HG03045 (cell line): Measurements from ENCODE around the gene SLC29A1.
"Not testable (repeated sequence)": the region's sequence is repeated elsewhere in the genome, so short reads cannot be mapped to it uniquely, and the experiment has no call there.

Source experiments
- ATAC-seq: cut with Tn5 transposase; IDR thresholded peaks from one replicate; pipeline ENCODE4 v1.9.1; 2021; ENCODE audit warnings: mild to moderate bottlenecking, moderate library complexity; ENCODE audit not compliant: unreplicated experiment

The SLC29A1 gene

DNA sequence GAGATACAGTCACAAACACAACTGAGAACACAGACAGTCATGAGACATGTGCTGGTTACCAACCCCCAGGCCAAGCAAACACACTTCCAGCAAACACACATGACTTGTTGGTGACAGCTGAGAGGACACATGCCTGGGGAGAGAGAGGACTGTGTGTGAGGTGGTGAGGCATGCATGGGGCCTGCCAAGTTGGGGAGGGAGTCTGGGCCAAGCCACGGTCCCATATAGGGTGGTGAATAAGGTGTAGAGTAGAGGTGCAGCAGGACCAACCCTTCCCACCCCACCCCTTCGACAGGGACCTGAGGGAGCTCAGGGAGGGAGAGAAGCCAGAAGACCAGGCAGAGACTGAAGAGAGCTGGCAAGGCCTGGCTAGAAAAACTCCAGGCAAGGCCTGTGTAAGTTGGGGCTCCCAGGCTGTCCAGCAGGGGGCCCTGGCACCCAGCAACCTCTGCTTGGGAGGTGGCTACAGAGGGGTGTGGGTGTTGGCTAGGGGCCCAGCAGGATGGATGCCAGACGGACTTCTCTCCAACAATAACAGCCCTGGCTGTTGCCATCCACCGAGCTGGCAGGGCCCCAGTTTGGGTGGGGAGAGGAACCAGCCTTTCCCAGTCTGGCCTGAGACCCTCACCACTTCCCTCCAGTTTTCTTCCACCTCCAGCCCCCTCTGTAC is 2.0 kb upstream of the SLC29A1 start:
- no peak for ATAC-seq

DNA sequence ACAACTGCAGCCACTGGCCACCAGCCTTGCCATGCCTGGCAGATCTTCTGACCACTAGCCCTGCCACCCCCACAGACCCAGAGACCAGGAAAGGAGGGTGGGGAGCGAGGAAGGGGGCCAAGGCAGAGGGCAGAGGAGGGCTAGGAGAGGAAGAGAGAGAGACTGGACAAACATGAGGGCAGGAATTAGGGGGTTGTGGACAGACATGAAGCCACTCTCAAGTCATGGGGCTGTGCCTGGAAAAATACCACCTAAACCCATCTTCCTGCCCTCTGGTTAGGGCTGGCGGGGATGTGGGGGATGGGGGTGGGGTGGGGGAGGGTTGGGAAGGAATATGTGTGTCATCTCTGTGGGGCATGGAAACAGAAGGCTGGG is 1.4 kb upstream of the SLC29A1 start:
- no peak for ATAC-seq

GRCh38 chr6:44222486-44223318 is 693 bp upstream of the SLC29A1 start:
- ATAC-seq: no peak

GRCh38 chr6:44224029-44224964 is 902 bp downstream of the SLC29A1 start:
- ATAC-seq: no peak

DNA sequence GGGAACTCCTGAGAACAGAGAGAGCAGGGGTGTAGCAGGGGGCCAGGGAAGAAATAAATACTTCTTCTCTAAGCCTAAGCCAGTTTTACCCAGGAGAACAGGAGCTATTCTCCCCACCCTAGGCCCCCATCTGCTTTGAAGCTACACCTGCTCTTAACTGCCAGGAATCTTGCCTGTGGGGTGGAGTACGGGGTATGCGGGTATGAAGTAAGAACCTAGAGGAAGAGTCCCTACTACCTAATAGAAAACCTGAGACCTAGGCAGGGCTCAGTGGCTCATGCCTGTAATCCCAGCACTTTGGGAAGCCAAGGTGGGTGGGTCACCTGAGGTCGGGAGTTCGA is 1.5 kb downstream of the SLC29A1 start:
- no peak for ATAC-seq

DNA sequence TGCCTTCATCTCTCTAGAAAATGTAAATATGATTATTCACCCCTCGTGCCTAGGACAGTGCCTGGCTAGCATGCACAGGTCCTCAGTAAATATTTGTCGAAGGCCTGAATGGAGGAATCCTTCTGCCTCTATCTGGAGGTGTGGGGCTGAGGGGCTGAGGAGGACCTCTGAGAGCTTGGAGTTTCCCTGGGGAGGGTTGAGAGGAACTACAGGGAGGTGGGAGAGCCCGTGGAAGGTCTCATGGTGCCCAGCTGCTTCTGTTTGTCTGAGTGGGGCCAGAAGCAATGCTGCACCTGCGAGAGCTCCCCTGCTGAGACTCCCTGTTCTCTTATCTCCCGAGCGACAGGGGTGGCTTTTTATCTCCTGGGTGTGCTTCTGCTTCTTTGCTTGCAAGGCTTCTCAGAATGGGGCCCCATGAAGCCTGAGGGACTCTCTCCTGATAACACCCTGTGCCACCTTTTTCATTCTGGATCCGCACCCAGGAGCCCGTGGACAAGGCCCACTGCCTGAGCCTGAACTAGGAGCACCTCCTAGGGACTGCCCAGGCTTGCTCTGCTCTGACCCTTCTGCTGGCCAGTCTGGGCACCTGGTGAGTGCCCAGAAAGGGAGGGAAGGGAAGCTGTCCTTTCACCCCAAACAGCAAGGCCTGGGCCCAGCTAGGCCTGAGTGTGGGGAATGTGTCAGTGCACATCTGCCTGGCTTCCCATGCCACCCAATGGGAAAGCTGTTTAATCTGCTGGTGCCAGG is 2.4 kb downstream of the SLC29A1 start:
- no peak for ATAC-seq

DNA sequence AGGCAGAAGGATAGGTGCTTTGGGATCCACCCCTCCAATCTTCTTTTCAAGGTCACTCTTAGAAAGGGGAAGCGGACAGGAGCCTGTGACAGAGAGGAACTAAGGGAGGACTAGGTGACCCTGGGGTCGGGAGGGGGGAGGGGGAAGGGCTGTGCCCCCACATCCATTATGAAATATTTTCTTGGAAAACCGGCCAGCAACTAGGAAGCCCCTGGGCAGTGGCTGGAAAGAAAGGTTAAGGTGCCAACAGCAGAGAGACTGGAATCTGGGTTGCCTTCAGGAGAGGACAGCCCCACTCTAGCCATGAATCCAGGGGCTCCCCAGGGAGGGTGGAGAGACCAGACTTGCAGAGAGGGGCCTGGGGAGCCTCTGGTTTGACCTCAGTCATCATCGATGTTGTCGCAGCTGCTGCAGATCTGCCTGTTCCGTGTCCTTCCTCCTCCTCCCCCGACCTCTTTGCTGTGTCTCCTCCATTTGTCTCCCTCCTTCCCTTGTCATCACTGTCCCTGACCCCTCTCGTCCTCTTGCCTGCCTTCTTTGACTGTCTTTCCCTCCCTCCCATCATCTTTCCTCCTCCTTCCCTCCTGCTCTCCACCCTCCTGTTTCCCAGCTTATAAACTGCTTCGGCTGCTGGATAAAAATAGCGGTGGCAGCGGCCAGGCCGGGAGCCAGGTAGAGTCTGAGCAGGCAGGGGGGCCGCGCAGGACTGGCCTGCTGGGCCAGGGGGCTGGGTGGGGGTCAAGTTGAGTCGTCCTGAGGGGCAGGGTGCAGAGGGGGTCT is 3.2 kb downstream of the SLC29A1 start:
- ATAC-seq: no peak

DNA sequence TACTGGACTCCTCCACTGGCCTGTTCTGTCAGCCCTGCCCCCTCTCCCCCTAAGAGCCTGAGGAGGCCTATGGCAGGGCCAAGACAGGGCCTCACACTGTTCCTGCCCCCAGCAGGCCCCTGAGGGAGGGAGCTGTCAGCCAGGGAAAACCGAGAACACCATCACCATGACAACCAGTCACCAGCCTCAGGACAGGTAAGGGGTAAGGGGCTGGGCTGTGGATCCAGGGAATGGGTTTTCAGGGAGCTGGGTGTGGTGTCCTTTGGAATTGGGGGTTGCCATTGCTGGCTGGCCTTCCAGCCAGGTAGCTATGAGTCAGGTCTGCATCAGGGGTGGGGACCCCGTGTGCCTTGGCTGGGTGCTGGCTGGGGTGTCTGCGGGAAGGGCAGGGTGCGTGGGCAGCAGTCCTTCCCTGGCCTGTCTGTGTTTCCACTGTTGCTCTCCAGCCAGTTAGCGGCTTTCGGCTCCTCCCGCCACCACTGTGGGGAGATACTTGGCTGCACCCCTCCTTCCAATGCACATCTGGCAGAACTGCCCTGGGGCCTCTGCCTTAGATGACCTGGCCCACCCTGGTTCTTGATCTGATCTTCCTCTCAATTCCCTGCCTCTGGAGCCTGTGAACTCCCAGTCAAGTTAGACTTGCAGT is 3.9 kb downstream of the SLC29A1 start:
- ATAC-seq: no peak

DNA sequence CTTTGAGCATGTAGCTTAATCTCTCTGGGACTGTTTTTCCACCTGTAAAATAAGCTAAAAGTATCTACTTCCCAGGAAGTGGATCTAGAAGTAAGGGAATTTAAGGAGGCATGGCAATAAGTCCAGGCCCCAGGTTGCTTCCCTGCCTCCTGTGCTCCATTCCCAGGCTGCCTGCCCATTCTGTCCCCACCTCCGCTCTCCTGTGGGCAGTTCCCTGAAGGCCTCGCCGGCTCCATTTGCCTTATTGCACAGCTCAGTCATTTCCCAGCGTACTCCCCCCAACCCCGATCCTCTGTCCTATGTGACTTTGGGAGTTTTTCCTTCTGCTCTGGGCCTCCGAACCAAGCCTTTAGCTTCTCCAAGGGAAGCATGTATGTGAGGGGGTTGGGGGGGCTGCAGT is 4.6 kb downstream of the SLC29A1 start:
- no peak for ATAC-seq

GRCh38 chr6:44228433-44228832 is 5.0 kb downstream of the SLC29A1 start:
- ATAC-seq: no peak

- ATAC-seq: no peak
Measured at GRCh38 chr6:44228836-44229235, 5.4 kb downstream of the SLC29A1 start.

DNA sequence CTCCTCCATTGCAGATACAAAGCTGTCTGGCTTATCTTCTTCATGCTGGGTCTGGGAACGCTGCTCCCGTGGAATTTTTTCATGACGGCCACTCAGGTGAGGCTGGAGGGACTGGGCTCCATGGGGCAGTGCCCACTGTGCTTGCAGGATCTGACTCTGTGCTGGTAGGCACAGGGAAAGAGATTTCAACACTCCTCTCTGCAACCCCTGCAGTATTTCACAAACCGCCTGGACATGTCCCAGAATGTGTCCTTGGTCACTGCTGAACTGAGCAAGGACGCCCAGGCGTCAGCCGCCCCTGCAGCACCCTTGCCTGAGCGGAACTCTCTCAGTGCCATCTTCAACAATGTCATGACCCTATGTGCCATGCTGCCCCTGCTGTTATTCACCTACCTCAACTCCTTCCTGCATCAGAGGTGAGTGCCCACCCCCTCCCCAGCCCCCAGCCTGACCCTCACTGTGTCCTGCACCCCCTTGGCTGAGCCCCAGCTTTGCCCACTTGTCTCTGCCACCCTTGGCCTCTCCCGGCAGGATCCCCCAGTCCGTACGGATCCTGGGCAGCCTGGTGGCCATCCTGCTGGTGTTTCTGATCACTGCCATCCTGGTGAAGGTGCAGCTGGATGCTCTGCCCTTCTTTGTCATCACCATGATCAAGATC is 6.1 kb downstream of the SLC29A1 start:
- no peak for ATAC-seq

GRCh38 chr6:44230034-44230675 is 6.8 kb downstream of the SLC29A1 start:
- no peak for ATAC-seq

GRCh38 chr6:44231426-44231825 is 8.0 kb downstream of the SLC29A1 start:
- not testable (repeated sequence) for ATAC-seq

GRCh38 chr6:44232676-44233566 is 9.5 kb downstream of the SLC29A1 start:
- ATAC-seq: no peak

- ATAC-seq: no peak
Measured at GRCh38 chr6:44233567-44234100, 10.2 kb downstream of the SLC29A1 start.
